Measurements from ENCODE around the gene PTCH2.

- no peak for TF ChIP-seq CTCF (IDR thresholded peaks at IDR 0.05)
- TF ChIP-seq EZH2 (IDR thresholded peaks at IDR 0.05), result no peak
- TF ChIP-seq EZH2phosphoT487 (IDR thresholded peaks at IDR 0.05), result no peak
These were observed 56.1 kb downstream of the PTCH2 start for GRCh38 chr1:44786841-44787426.

Measured in neural progenitor cell (in vitro differentiated cells).